Testis (tissue), 3 donors: ENCODE results near the gene FOXF2. TPM values are rescaled to one million over a fixed set of nuclear protein-coding genes. Genes with fewer than 3 reads are reported as not detected.

Source experiments
- DNase-seq: peaks from one replicate; pipeline ENCODE4 v3.0.0-alpha.2; 2019
- H3K27ac ChIP-seq, 2 donors: fragments of 200-600 bp; sonication (generic); one replicate each; pipeline ENCODE4 v1.5.1; 2019
- H3K27me3 ChIP-seq: fragments of 200-600 bp; sonication (generic); one replicate; pipeline ENCODE4 v1.5.1; 2019
- H3K36me3 ChIP-seq: fragments of 200-600 bp; sonication (generic); one replicate; pipeline ENCODE4 v1.5.1; 2017; ENCODE audit warnings: low read depth; ENCODE audit errors: missing control alignments
- H3K4me1 ChIP-seq: fragments of 200-600 bp; sonication (generic); one replicate; pipeline ENCODE4 v1.5.1; 2019
- H3K4me3 ChIP-seq, 2 donors: fragments of 200-600 bp; sonication (generic); one replicate each; pipeline ENCODE4 v1.5.1; 2017 to 2019
- H3K9me3 ChIP-seq: fragments of 200-600 bp; sonication (generic); one replicate; pipeline ENCODE4 v1.5.1; 2017
- POLR2A ChIP-seq: fragments of 450-650 bp; IDR thresholded peaks from one replicate; pipeline ENCODE4 v1.6.1; 2017; ENCODE audit warnings: antibody characterized with exemption, mild to moderate bottlenecking, moderate library complexity
- WGBS, 2 donors: methylation state at CpG; one replicate each; pipeline ENCODE4 v1.1.5; 2018; 5-methylcytosine and 5-hydroxymethylcytosine counted together
- intact Hi-C: fragments of 100-400 bp; cut with DNase I; formaldehyde crosslinking; loops from one replicate; pipeline ENCODE4 v1.15.1; 2023; ENCODE audit warnings: low total_unique reads
- polyA plus RNA-seq: library from polyadenylated mRNA; stranded (reverse); fragments of 350-450 nt; fragmentation: Illumina TruSeq; extraction: RNeasy Lipid Tissue Mini Kit (QIAGEN cat#74804); gene quantifications from one replicate; pipeline ENCODE4 v1.2.3, GENCODE V29; 2014; ENCODE audit warnings: low read depth, low replicate concordance; ENCODE audit not compliant: insufficient read depth
- total RNA-seq, 2 donors: library from RNA; depleted of rRNA; stranded (reverse); fragments of >200 nt; gene quantifications; one replicate each; pipeline ENCODE4 v1.2.3, GENCODE V29; 2016
- TF ChIP-seq, protein P1 (sequence below), 3 experiments: fragments of 450-650 bp in 2 of 3; fragments of 200-600 bp in 1 of 3; sonication (generic) in 1 of 3; IDR thresholded peaks; one replicate each; pipeline ENCODE4 v1.5.1; 2016 to 2019; ENCODE audit warnings: antibody characterized with exemption in 3 of 3, mild to moderate bottlenecking in 2 of 3, moderate library complexity in 1 of 3

Gene FOXF2
- total and polyA plus RNA-seq, 3 donors from 2014 or later = 1.2 to 4.7 (median 3.3) TPM

GRCh38 chr6:1435806-1436205 is 46.4 kb downstream of the FOXF2 start:
- no peaks in the 10 kb centered on the region for H3K9me3 ChIP-seq
- H3K27me3 ChIP-seq = no peaks in the 10 kb centered on the region
- H3K4me3 ChIP-seq = no peak overlapping the region
- no peak for TF ChIP-seq POLR2A
- TF ChIP-seq, protein P1, sequence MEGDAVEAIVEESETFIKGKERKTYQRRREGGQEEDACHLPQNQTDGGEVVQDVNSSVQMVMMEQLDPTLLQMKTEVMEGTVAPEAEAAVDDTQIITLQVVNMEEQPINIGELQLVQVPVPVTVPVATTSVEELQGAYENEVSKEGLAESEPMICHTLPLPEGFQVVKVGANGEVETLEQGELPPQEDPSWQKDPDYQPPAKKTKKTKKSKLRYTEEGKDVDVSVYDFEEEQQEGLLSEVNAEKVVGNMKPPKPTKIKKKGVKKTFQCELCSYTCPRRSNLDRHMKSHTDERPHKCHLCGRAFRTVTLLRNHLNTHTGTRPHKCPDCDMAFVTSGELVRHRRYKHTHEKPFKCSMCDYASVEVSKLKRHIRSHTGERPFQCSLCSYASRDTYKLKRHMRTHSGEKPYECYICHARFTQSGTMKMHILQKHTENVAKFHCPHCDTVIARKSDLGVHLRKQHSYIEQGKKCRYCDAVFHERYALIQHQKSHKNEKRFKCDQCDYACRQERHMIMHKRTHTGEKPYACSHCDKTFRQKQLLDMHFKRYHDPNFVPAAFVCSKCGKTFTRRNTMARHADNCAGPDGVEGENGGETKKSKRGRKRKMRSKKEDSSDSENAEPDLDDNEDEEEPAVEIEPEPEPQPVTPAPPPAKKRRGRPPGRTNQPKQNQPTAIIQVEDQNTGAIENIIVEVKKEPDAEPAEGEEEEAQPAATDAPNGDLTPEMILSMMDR (IDR thresholded peaks at IDR 0.05) = no peak
- no peak for DNase-seq
- no peak overlapping the region for H3K27ac ChIP-seq
- H3K4me1 ChIP-seq = no peaks in the 10 kb centered on the region
- no peaks in the 10 kb centered on the region for H3K36me3 ChIP-seq
- 49 to 50% methylated on average over 6 of the region's 6 CpGs for WGBS, 2 donors
- intact Hi-C loops = no loop called here

DNA sequence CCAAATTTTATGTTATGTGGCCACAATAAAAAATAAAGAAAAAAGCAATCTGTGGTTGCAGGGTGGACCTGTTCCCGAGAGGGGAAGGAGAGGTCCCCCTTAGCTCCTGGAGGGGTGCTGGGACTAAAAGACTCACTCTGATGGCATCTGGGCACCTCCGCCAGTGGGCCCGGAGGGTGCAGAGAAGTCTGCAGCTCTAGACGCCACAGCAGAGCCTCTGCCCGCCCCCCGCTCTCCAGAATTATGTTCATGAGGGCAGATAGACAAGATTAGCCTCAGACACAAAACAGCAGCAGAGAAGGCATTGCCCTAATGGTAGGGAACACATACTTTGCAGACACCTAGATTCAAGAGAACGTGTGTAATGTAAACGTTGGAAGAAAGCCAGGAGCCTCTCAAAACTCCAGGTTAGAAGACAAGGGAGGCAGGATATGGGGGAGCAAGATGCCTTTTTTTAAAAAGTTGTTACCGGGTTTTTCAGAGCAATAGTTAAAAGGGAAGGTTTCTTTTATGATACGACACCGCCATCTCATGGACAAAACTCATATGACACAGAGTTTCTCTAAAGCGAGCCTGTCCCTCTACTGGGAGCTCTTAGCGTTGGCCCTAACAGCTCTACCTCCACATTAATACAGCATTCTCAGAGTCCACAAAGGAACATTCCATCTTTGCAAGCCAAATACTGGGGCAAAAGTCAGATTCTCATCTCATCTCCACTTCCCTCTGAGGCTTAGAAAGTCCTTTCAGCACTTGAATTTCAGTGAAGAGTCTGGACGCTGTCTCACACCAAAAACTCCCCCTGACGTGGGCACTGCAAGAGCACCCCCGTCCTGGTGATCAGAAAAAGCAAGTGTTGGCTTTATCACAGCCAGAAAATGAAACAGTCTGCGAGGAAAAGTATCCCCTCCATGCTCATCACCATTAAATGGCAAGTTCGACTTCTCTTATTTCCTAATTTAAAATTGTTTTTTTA is 47.2 kb downstream of the FOXF2 start:
- 35 to 44% methylated on average over 18 of the region's 18 CpGs for WGBS, 2 donors
- Histone ChIP-seq H3K27me3 (no peaks in the 10 kb centered on the region), H3K36me3 (no peaks in the 10 kb centered on the region), H3K4me3 (no peak overlapping the region), H3K27ac (no peak overlapping the region), H3K4me1 (no peaks in the 10 kb centered on the region), H3K9me3 (no peaks in the 10 kb centered on the region)
- TF ChIP-seq POLR2A = no peak
- TF ChIP-seq, protein P1 (IDR thresholded peaks at IDR 0.05) = peak; percentile 69 to 73 (median 71)
- intact Hi-C loops = no loop called here
- DNase-seq = peak; percentile 72

- intact Hi-C loops = no loop called here
- no peak for TF ChIP-seq POLR2A
- TF ChIP-seq, protein P1 (IDR thresholded peaks at IDR 0.05) = no peak
- Histone ChIP-seq H3K27ac (no peak overlapping the region), H3K27me3 (no peaks in the 10 kb centered on the region), H3K4me1 (no peaks in the 10 kb centered on the region), H3K4me3 (no peak overlapping the region), H3K36me3 (no peaks in the 10 kb centered on the region), H3K9me3 (no peaks in the 10 kb centered on the region)
- DNase-seq = no peak
- 74 to 76% methylated on average over 17 to 21 of the region's 21 CpGs for WGBS, 2 donors
Measured at GRCh38 chr6:1437553-1438406, 48.4 kb downstream of the FOXF2 start.

- 59 to 60% methylated on average over 5 to 12 of the region's 12 CpGs for WGBS, 2 donors
- no peak overlapping the region for H3K27ac ChIP-seq
- intact Hi-C loops = no loop called here
- TF ChIP-seq, protein P1 (IDR thresholded peaks at IDR 0.05) = no peak
- no peak for TF ChIP-seq POLR2A
- no peaks in the 10 kb centered on the region for H3K36me3 ChIP-seq
- H3K27me3 ChIP-seq = no peaks in the 10 kb centered on the region
- H3K4me1 ChIP-seq = no peaks in the 10 kb centered on the region
- no peaks in the 10 kb centered on the region for H3K9me3 ChIP-seq
- H3K4me3 ChIP-seq = no peak overlapping the region
- DNase-seq = no peak
Measured at GRCh38 chr6:1438471-1438881, 49.1 kb downstream of the FOXF2 start.
